Measurements from ENCODE around the gene CIT. TPM values are rescaled to one million over a fixed set of nuclear protein-coding genes. Genes with fewer than 3 reads are reported as not detected.

Gene CIT
- total RNA-seq, 1 experiment from 2014 or later, result 58.9 TPM

- intact Hi-C loops (cut with micrococcal nuclease), result no loop called here
- CTCF ChIA-PET, result no interaction called here
- TF ChIP-seq CTCF (conservative IDR thresholded peaks at IDR 0.05; ENCODE audit: low read depth, low read length), result no peak
- no peak for TF ChIP-seq EZH2phosphoT487 (IDR thresholded peaks at IDR 0.05; ENCODE audit: borderline replicate concordance, low read length)
- no peak for TF ChIP-seq EZH2 (IDR thresholded peaks at IDR 0.05; ENCODE audit: low read length, unreplicated experiment)
Measured at GRCh38 chr12:119713551-119714031, 163.5 kb downstream of the CIT start.

DNA sequence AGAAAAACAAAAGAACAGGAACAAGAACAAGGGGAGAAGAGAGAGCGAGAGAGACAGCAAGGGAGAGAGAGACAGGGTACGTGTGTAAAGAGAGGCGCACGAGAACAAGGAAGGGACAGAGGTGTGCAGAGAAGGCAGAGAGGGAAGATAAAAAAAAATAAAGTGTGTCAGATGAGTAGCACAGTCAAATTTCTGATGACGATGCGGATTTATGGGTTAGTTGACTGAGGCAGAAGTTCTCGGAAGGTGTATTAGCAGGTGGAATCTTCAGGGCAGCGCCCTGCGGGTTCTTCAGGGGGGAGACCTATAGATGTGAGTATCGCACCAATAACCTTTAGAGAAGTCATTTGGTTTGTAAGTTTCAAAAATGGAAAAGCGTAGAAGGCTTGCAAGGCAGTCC, 164.4 kb downstream of the CIT start:
- peaks cover 22% of the 10 kb centered on the region for H3K4me1 ChIP-seq (ENCODE audit: insufficient read depth, low read length)
- no peaks in the 10 kb centered on the region for H3K9me2 ChIP-seq (replicated peaks; ENCODE audit: low read length)
- no peak overlapping the region for H3K4me3 ChIP-seq (ENCODE audit: low read length)
- intact Hi-C loops (cut with micrococcal nuclease), result no loop called here
- POLR2A ChIA-PET (ENCODE audit: unreplicated experiment), result no interaction called here
- no peak for ATAC-seq
- TF ChIP-seq CTCF (conservative IDR thresholded peaks at IDR 0.05; ENCODE audit: low read depth, low read length) (no peak), EZH2phosphoT487 (IDR thresholded peaks at IDR 0.05; ENCODE audit: borderline replicate concordance, low read length) (no peak), EZH2 (IDR thresholded peaks at IDR 0.05; ENCODE audit: low read length, unreplicated experiment) (no peak)
- no peak for DNase-seq
- no peak overlapping the region for H3K9ac ChIP-seq (ENCODE audit: low read length)
- no peak overlapping the region for H2AFZ ChIP-seq (ENCODE audit: low read length)
- H4K20me1 ChIP-seq (ENCODE audit: low read length), result no peaks in the 10 kb centered on the region
- no peaks in the 10 kb centered on the region for H3F3A ChIP-seq (ENCODE audit: low read length, unreplicated experiment)
- no peak overlapping the region for H3K27ac ChIP-seq (ENCODE audit: low read length)
- peaks cover 69% of the 10 kb centered on the region for H3K36me3 ChIP-seq (ENCODE audit: low read depth, low read length)
- BruUV-seq (replicated peaks), result no TSS peak
- no peak overlapping the region for H3K4me2 ChIP-seq (ENCODE audit: low read length)
- H3K27me3 ChIP-seq (ENCODE audit: low read length), result no peaks in the 10 kb centered on the region
- 0 out of 2 replicates have a peak, but pooled peaks cover 6% of the 10 kb centered on the region for H3K79me2 ChIP-seq (ENCODE audit: low read length)
- H3K9me3 ChIP-seq (ENCODE audit: low read length), result no peaks in the 10 kb centered on the region
- CTCF ChIA-PET, result no interaction called here

More at GRCh38 chr12:119713551-119714031, 163.5 kb downstream of the CIT start:
- peaks cover 22% of the 10 kb centered on the region for H3K4me1 ChIP-seq (ENCODE audit: insufficient read depth, low read length)
- no peak for DNase-seq
- no peaks in the 10 kb centered on the region for H3K9me2 ChIP-seq (replicated peaks; ENCODE audit: low read length)
- no TSS peak for BruUV-seq (replicated peaks)
- no peak overlapping the region for H2AFZ ChIP-seq (ENCODE audit: low read length)
- H3F3A ChIP-seq (ENCODE audit: low read length, unreplicated experiment), result no peaks in the 10 kb centered on the region
- 0 out of 2 replicates have a peak, but pooled peaks cover 6% of the 10 kb centered on the region for H3K79me2 ChIP-seq (ENCODE audit: low read length)
- no peak overlapping the region for H3K4me3 ChIP-seq (ENCODE audit: low read length)
- H3K36me3 ChIP-seq (ENCODE audit: low read depth, low read length), result peaks cover 70% of the 10 kb centered on the region
- H3K4me2 ChIP-seq (ENCODE audit: low read length), result no peak overlapping the region
- ATAC-seq, result no peak
- H3K9ac ChIP-seq (ENCODE audit: low read length), result no peak overlapping the region
- H4K20me1 ChIP-seq (ENCODE audit: low read length), result no peaks in the 10 kb centered on the region
- H3K27me3 ChIP-seq (ENCODE audit: low read length), result no peaks in the 10 kb centered on the region
- H3K9me3 ChIP-seq (ENCODE audit: low read length), result no peaks in the 10 kb centered on the region
- POLR2A ChIA-PET (ENCODE audit: unreplicated experiment), result no interaction called here
- H3K27ac ChIP-seq (ENCODE audit: low read length), result no peak overlapping the region

GRCh38 chr12:119711693-119712092, 165.4 kb downstream of the CIT start:
- Histone ChIP-seq H3K9me3 (ENCODE audit: low read length) (no peaks in the 10 kb centered on the region), H4K20me1 (ENCODE audit: low read length) (no peaks in the 10 kb centered on the region), H3K9ac (ENCODE audit: low read length) (no peak overlapping the region), H3K9me2 (replicated peaks; ENCODE audit: low read length) (no peaks in the 10 kb centered on the region), H2AFZ (ENCODE audit: low read length) (no peak overlapping the region), H3K27me3 (ENCODE audit: low read length) (no peaks in the 10 kb centered on the region), H3K79me2 (ENCODE audit: low read length) (0 out of 2 replicates have a peak, but pooled peaks cover 6% of the 10 kb centered on the region), H3K4me3 (ENCODE audit: low read length) (no peak overlapping the region), H3K36me3 (ENCODE audit: low read depth, low read length) (peaks cover 74% of the 10 kb centered on the region), H3K4me1 (ENCODE audit: insufficient read depth, low read length) (peaks cover 18% of the 10 kb centered on the region), H3K27ac (ENCODE audit: low read length) (no peak overlapping the region), H3F3A (ENCODE audit: low read length, unreplicated experiment) (no peaks in the 10 kb centered on the region), H3K4me2 (ENCODE audit: low read length) (no peak overlapping the region)
- POLR2A ChIA-PET (ENCODE audit: unreplicated experiment), result no interaction called here
- ATAC-seq, result no peak
- TF ChIP-seq EZH2phosphoT487 (IDR thresholded peaks at IDR 0.05; ENCODE audit: borderline replicate concordance, low read length) (no peak), EZH2 (IDR thresholded peaks at IDR 0.05; ENCODE audit: low read length, unreplicated experiment) (no peak), CTCF (conservative IDR thresholded peaks at IDR 0.05; ENCODE audit: low read depth, low read length) (no peak)
- CTCF ChIA-PET, result no interaction called here
- no TSS peak for BruUV-seq (replicated peaks)
- intact Hi-C loops (cut with micrococcal nuclease), result no loop called here
- DNase-seq, result no peak
